ENCODE measurements around the gene RBM48. TPM values are rescaled to one million over a fixed set of nuclear protein-coding genes. Genes with fewer than 3 reads are reported as not detected.

Gene RBM48
- total RNA-seq, 6 experiments from 2014 or later = 8.8 to 9.7 (median 9.4) TPM

DNA sequence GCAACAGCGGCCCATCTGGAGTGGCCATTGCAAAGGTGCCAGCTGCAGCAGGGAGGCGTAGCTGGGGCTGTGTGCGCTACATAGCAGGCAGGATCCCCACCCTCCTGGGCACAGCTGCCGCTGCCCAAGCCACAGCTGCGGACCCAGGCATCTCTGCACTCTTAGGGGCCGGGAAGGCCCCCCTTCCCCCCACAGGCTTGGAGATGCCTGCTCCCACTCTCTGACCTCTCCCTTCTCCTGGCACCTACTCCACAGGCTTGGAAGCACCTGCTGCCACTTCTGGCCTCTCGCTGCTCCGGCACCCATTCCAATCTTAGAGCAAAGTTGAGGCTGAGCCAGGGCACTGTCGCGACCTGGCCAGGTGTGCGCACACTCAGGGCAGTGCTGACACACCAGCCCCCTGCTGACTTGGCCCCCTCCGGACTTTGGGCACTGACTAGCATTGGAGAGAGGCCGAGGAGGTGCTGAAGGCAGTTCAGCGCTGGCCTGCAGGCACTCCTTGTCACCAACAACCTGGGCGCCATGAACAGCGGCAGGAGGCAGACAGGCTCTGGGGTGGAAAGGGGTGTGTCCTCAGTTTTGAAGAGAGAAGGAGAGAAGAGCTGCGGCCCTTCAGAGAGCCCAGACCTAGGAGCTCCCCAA, 18.4 kb downstream of the RBM48 start:
- Mint-ChIP-seq H3K4me3 (no peak overlapping the region), H3K4me1 (ENCODE audit: low read depth) (no peaks in the 10 kb centered on the region), H3K27me3 (ENCODE audit: insufficient read depth) (no peaks in the 10 kb centered on the region), H3K36me3 (ENCODE audit: low read depth) (no peaks in the 10 kb centered on the region), H3K9me3 (no peaks in the 10 kb centered on the region), H3K27ac (no peak overlapping the region)
- no peak for TF ChIP-seq CTCF (IDR thresholded peaks at IDR 0.05)
- DNase-seq = no peak

DNA sequence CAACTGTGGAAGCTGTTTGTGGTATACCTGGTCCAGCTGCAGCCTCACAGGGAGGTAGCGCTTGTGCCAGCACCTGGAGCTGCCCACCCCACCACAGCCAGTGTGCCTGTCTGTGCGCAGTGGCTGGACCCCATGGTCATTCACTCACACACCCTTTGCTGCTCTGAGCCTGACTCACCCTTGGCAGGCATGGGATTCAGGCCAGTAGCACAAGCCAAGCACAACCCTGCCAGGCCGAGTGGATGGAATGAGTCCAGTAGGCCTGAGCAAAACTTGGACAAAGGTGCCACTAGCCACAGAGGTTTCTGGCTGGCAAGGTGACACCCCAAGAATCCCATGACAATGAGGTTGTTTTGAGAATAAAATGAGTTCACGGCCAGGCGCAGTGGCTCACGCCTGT, 19.0 kb downstream of the RBM48 start:
- no peaks in the 10 kb centered on the region for H3K36me3 Mint-ChIP-seq (ENCODE audit: low read depth)
- H3K27ac Mint-ChIP-seq = no peak overlapping the region
- no peaks in the 10 kb centered on the region for H3K4me1 Mint-ChIP-seq (ENCODE audit: low read depth)
- H3K9me3 Mint-ChIP-seq = no peaks in the 10 kb centered on the region
- no peaks in the 10 kb centered on the region for H3K27me3 Mint-ChIP-seq (ENCODE audit: insufficient read depth)
- DNase-seq = no peak
- TF ChIP-seq CTCF (IDR thresholded peaks at IDR 0.05) = no peak
- H3K4me3 Mint-ChIP-seq = no peak overlapping the region

- no peak overlapping the region for H3K27ac Mint-ChIP-seq
- no peaks in the 10 kb centered on the region for H3K9me3 Mint-ChIP-seq
- no peak for DNase-seq
- no peaks in the 10 kb centered on the region for H3K4me1 Mint-ChIP-seq (ENCODE audit: low read depth)
- H3K27me3 Mint-ChIP-seq (ENCODE audit: insufficient read depth) = no peaks in the 10 kb centered on the region
- no peaks in the 10 kb centered on the region for H3K36me3 Mint-ChIP-seq (ENCODE audit: low read depth)
- H3K4me3 Mint-ChIP-seq = no peak overlapping the region
- no peak for TF ChIP-seq CTCF (IDR thresholded peaks at IDR 0.05)
Measured at GRCh38 chr7:92550194-92550593, 21.6 kb downstream of the RBM48 start.

GRCh38 chr7:92557249-92557648, 28.7 kb downstream of the RBM48 start:
- no peaks in the 10 kb centered on the region for H3K9me3 Mint-ChIP-seq
- no peaks in the 10 kb centered on the region for H3K4me1 Mint-ChIP-seq (ENCODE audit: low read depth)
- no peak overlapping the region for H3K27ac Mint-ChIP-seq
- H3K36me3 Mint-ChIP-seq (ENCODE audit: low read depth) = no peaks in the 10 kb centered on the region; the same call in 1 of the 2 replicates
- no peak overlapping the region for H3K4me3 Mint-ChIP-seq
- no peak for TF ChIP-seq CTCF (IDR thresholded peaks at IDR 0.05)
- H3K27me3 Mint-ChIP-seq (ENCODE audit: insufficient read depth) = no peaks in the 10 kb centered on the region; the same call in 1 of the 2 replicates
- no peak for DNase-seq

DNA sequence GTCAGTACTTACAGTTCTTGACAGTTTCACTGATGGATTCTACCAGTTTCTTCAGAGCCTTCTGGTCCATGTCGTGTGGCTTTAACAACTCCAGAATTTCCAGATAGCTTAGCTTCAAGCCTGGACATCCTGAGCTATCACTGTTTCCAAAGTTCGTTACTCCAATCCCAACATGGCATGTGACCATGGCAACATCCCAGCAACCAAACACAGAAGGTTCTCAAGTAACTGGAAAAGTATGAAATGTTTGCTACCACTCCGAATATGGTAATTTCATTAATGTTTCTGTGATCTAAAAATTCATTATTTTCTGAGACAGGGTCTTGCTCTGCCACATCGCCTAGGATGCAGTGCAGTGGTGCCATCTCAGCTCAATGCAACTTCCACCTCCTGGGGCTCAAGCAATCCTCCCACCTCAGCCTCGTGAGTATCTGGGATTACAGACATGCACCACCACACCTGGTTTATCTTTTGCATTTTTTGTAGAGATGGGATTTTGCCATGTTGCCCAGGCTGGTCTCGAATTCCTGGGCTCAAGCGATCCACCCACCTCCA, 29.3 kb downstream of the RBM48 start:
- Mint-ChIP-seq H3K27ac (no peak overlapping the region), H3K9me3 (no peaks in the 10 kb centered on the region), H3K27me3 (ENCODE audit: insufficient read depth) (no peaks in the 10 kb centered on the region; the same call in 1 of the 2 replicates), H3K4me3 (no peak overlapping the region), H3K4me1 (ENCODE audit: low read depth) (no peaks in the 10 kb centered on the region), H3K36me3 (ENCODE audit: low read depth) (no peaks in the 10 kb centered on the region; the same call in 1 of the 2 replicates)
- DNase-seq = no peak
- no peak for TF ChIP-seq CTCF (IDR thresholded peaks at IDR 0.05)
